Caco-2 (cell line): ENCODE measurements around the gene ITGB1BP2. TPM values are rescaled to one million over a fixed set of nuclear protein-coding genes. Genes with fewer than 3 reads are reported as not detected.
"Not testable (repeated sequence)": the region's sequence is repeated elsewhere in the genome, so short reads cannot be mapped to it uniquely, and the experiment has no call there.

ENCODE experiments used
- BruUV-seq: library from RNA; stranded (reverse); fragments of 400-500 nt; replicated peaks from 2 replicates; lab custom pipeline; 2021; lab: Mats Ljungman, UMichigan
- CTCF ChIA-PET: fragments of 300-600 bp; sonication (Branson Sonifier 250); formaldehyde crosslinking; loops from one replicate; lab custom pipeline; 2022; ENCODE audit warnings: antibody characterized with exemption; lab: Charles Lee
- POLR2A ChIA-PET: fragments of 300-600 bp; sonication (Branson Sonifier 250); formaldehyde crosslinking; loops from one replicate; lab custom pipeline; 2022; ENCODE audit warnings: antibody characterized with exemption; lab: Charles Lee
- DNase-seq, 2 experiments: peaks; one replicate each; pipeline versions ENCODE4 v3.0.0 to v3.0.0-alpha.2; 2020 to 2022
- H3K27me3 ChIP-seq: replicated peaks from 2 replicates; pipeline ENCODE4 v1.6.0; 2011; ENCODE audit warnings: low read length; ENCODE audit not compliant: control insufficient read depth, insufficient read depth
- H3K36me3 ChIP-seq: 2 replicates; pipeline ENCODE4 v1.5.1; 2011; ENCODE audit warnings: low read length; ENCODE audit not compliant: control insufficient read depth, insufficient read depth
- H3K4me1 ChIP-seq: fragments of 250-450 bp; sonication (Bioruptor Pico); 2 replicates; pipeline ENCODE4 v1.5.1; 2020; ENCODE audit warnings: mild to moderate bottlenecking
- H3K4me3 ChIP-seq: 2 replicates; pipeline ENCODE4 v1.5.1; 2011; ENCODE audit warnings: low read depth, mild to moderate bottlenecking, control low read depth, low read length
- H3K9me3 ChIP-seq: fragments of 250-450 bp; sonication (Bioruptor Pico); 2 replicates; pipeline ENCODE4 v1.5.1; 2020; ENCODE audit warnings: mild to moderate bottlenecking, moderate library complexity
- H3K27ac Mint-ChIP-seq: one replicate; pipeline ENCODE4 v1.8.0; 2022; ENCODE audit warnings: mixed read lengths; ENCODE audit not compliant: unreplicated experiment
- H3K27me3 Mint-ChIP-seq: one replicate; pipeline ENCODE4 v1.8.0; 2022; ENCODE audit warnings: mixed read lengths; ENCODE audit not compliant: insufficient read depth, unreplicated experiment
- H3K36me3 Mint-ChIP-seq: one replicate; pipeline ENCODE4 v1.8.0; 2022; ENCODE audit warnings: mild to moderate bottlenecking, mixed read lengths; ENCODE audit not compliant: insufficient read depth, unreplicated experiment
- H3K4me1 Mint-ChIP-seq: one replicate; pipeline ENCODE4 v1.8.0; 2022; ENCODE audit warnings: low read depth, mixed read lengths; ENCODE audit not compliant: unreplicated experiment
- H3K4me3 Mint-ChIP-seq: one replicate; pipeline ENCODE4 v1.8.0; 2022; ENCODE audit warnings: mild to moderate bottlenecking, moderate library complexity, mixed read lengths; ENCODE audit not compliant: unreplicated experiment
- H3K9me3 Mint-ChIP-seq: one replicate; pipeline ENCODE4 v1.8.0; 2022; ENCODE audit warnings: mixed read lengths; ENCODE audit not compliant: unreplicated experiment
- CTCF ChIP-seq, 2 experiments: fragments of 200-600 bp in 1 of 2; IDR thresholded peaks; 1 replicate in 1 of 2; 2 replicates in 1 of 2; pipeline versions ENCODE4 v1.5.1 to v1.8.0; 2011 to 2022; ENCODE audit warnings: antibody characterized with exemption in 1 of 2, control low read depth in 1 of 2, inconsistent platforms in 1 of 2, low read depth in 1 of 2, low read length in 1 of 2, mild to moderate bottlenecking in 1 of 2, moderate library complexity in 1 of 2; ENCODE audit not compliant: insufficient read depth in 1 of 2, severe bottlenecking in 1 of 2, unreplicated experiment in 1 of 2
- intact Hi-C: fragments of 100-400 bp; cut with micrococcal nuclease; formaldehyde crosslinking; loops from one replicate; pipeline ENCODE4 v1.10.0; 2022; ENCODE audit not compliant: unreplicated experiment
- total RNA-seq: library from RNA; stranded (reverse); gene quantifications from 2 replicates; pipeline ENCODE4 v1.2.3, GENCODE V29; 2022

Gene ITGB1BP2
- total RNA-seq, 1 experiment from 2014 or later, result 6.1 TPM

- intact Hi-C loops, result no loop called here
- DNase-seq, result no peak
- H3K4me1 Mint-ChIP-seq, result peaks cover 7% of the 10 kb centered on the region
- no peaks in the 10 kb centered on the region for H3K27me3 Mint-ChIP-seq
- BruUV-seq, result no TSS peak
- Histone ChIP-seq H3K9me3 (no peaks in the 10 kb centered on the region), H3K4me1 (peaks cover 15% of the 10 kb centered on the region; the same call in 1 of the 2 replicates), H3K4me3 (no peak overlapping the region), H3K36me3 (no peaks in the 10 kb centered on the region; the same call in 1 of the 2 replicates), H3K27me3 (no peaks in the 10 kb centered on the region)
- ChIA-PET CTCF (no interaction called here), POLR2A (no interaction called here)
- peaks cover 20% of the 10 kb centered on the region for H3K36me3 Mint-ChIP-seq
- no peak for TF ChIP-seq CTCF (IDR thresholded peaks at IDR 0.05; ENCODE audit: insufficient read depth in 1 of 2, low read depth in 1 of 2, low read length in 1 of 2, severe bottlenecking in 1 of 2, unreplicated experiment in 1 of 2)
- H3K27ac Mint-ChIP-seq, result peak overlapping the region; percentile 82
- no peaks in the 10 kb centered on the region for H3K9me3 Mint-ChIP-seq
- H3K4me3 Mint-ChIP-seq, result peak overlapping the region; percentile 85
These were observed 45.5 kb upstream of the ITGB1BP2 start for GRCh38 chrX:71256051-71256450.

- TF ChIP-seq CTCF (IDR thresholded peaks at IDR 0.05; ENCODE audit: insufficient read depth in 1 of 2, low read depth in 1 of 2, low read length in 1 of 2, severe bottlenecking in 1 of 2, unreplicated experiment in 1 of 2), result no peak
- ChIA-PET CTCF (no interaction called here), POLR2A (no interaction called here)
- Mint-ChIP-seq H3K4me1 (peaks cover 7% of the 10 kb centered on the region), H3K27me3 (no peaks in the 10 kb centered on the region), H3K4me3 (no peak overlapping the region), H3K36me3 (peaks cover 12% of the 10 kb centered on the region), H3K27ac (no peak overlapping the region), H3K9me3 (no peaks in the 10 kb centered on the region)
- H3K4me1 ChIP-seq, result peaks cover 15% of the 10 kb centered on the region; the same call in 1 of the 2 replicates
- BruUV-seq, result no TSS peak
- intact Hi-C loops, result no loop called here
- no peaks in the 10 kb centered on the region for H3K27me3 ChIP-seq
- H3K36me3 ChIP-seq, result no peaks in the 10 kb centered on the region
- DNase-seq, result no peak
- no peaks in the 10 kb centered on the region for H3K9me3 ChIP-seq
- no peak overlapping the region for H3K4me3 ChIP-seq
These were observed 44.7 kb upstream of the ITGB1BP2 start for GRCh38 chrX:71256856-71257255.

GRCh38 chrX:71268624-71269023 lies 32.9 kb upstream of the ITGB1BP2 start:
- H3K4me3 Mint-ChIP-seq, BruUV-seq, POLR2A ChIA-PET: not testable (repeated sequence)

More at GRCh38 chrX:71268624-71269023, 32.9 kb upstream of the ITGB1BP2 start:
- H3K4me1 Mint-ChIP-seq, H3K9me3 ChIP-seq, DNase-seq, CTCF ChIA-PET, H3K36me3 ChIP-seq, intact Hi-C loops, H3K4me1 ChIP-seq, H3K4me3 ChIP-seq, H3K27me3 ChIP-seq, H3K36me3 Mint-ChIP-seq, H3K27me3 Mint-ChIP-seq, H3K27ac Mint-ChIP-seq: not testable (repeated sequence)
- peaks cover 16% of the 10 kb centered on the region for H3K9me3 Mint-ChIP-seq
